ENCODE measurements around the gene BRD9.

- no peak for TF ChIP-seq POLR2A (IDR thresholded peaks at IDR 0.05)
- no peak for TF ChIP-seq CTCF (IDR thresholded peaks at IDR 0.05 in 4 of 5, conservative IDR thresholded peaks at IDR 0.05 in 1 of 5)
Observed at GRCh38 chr5:915946-916345, 23.3 kb upstream of the BRD9 start.
